Neural progenitor cell (in vitro differentiated cells): ENCODE measurements around the gene GABBR2.

Source experiments
- CTCF ChIP-seq: fragments of 200-600 bp; sonication (generic); IDR thresholded peaks from 2 replicates; pipeline ENCODE4 v1.5.1; 2017; ENCODE audit warnings: antibody characterized with exemption, mild to moderate bottlenecking
- EZH2 ChIP-seq: fragments of 200-600 bp; sonication (generic); IDR thresholded peaks from 2 replicates; pipeline ENCODE4 v1.6.1; 2017; ENCODE audit warnings: antibody characterized with exemption, mild to moderate bottlenecking, moderate library complexity

- TF ChIP-seq CTCF (no peak), EZH2 (no peak)
These were observed 445.7 kb downstream of the GABBR2 start for GRCh38 chr9:98263080-98263479.
